A549 (cell line): ENCODE measurements around the gene RBBP9. TPM values are rescaled to one million over a fixed set of nuclear protein-coding genes. Genes with fewer than 3 reads are reported as not detected.
"Not testable (repeated sequence)": the region's sequence is repeated elsewhere in the genome, so short reads cannot be mapped to it uniquely, and the experiment has no call there.

Experiments used
- ATAC-seq, 2 experiments: fragments of 200-7000 bp in 1 of 2; fragments of >200 bp in 1 of 2; cut with Nextera tagmentation in 1 of 2; cut with Tn5 transposase in 1 of 2; 3 replicates each; pipeline versions ENCODE4 v1.8.0 to v1.9.1; 2018 to 2020; ENCODE audit warnings: mild to moderate bottlenecking in 1 of 2, moderate library complexity in 1 of 2
- CTCF ChIA-PET: fragments of 300-600 bp; sonication (Branson Sonifier 250); formaldehyde crosslinking; extraction: SDS; loops from one replicate; lab custom pipeline; 2021; ENCODE audit warnings: antibody characterized with exemption, inconsistent platforms; lab: Yijun Ruan, JAX
- POLR2A ChIA-PET: fragments of 350-600 bp; formaldehyde crosslinking; extraction: SDS; loops from one replicate; lab custom pipeline; 2021; ENCODE audit warnings: antibody characterized with exemption, inconsistent platforms; lab: Yijun Ruan, JAX
- DNase-seq, 2 experiments: peaks; one replicate each; pipeline versions ENCODE4 v3.0.0 to v3.0.0-alpha.2; 2011 to 2016; ENCODE audit warnings: low read depth in 1 of 2, low spot score in 1 of 2
- FAIRE-seq: peaks from 2 replicates; lab custom pipeline; 2011; peaks lifted over from hg19 to GRCh38; lab: Jason Lieb, UNC
- H3K27ac ChIP-seq, 2 experiments: fragments of >200 bp; sonication (Bioruptor Twin); formaldehyde crosslinking; 3 replicates each; pipeline ENCODE4 v1.5.1; 2016 to 2017
- H3K4me1 ChIP-seq: fragments of >200 bp; sonication (Bioruptor Twin); formaldehyde crosslinking; 3 replicates; pipeline ENCODE4 v1.6.1; 2016
- H3K4me2 ChIP-seq: fragments of >200 bp; sonication (Bioruptor Twin); formaldehyde crosslinking; 3 replicates; pipeline ENCODE4 v1.6.1; 2016
- H3K4me3 ChIP-seq: fragments of >200 bp; sonication (Bioruptor Twin); formaldehyde crosslinking; 3 replicates; pipeline ENCODE4 v1.5.1; 2016
- H3K9me3 ChIP-seq: fragments of >200 bp; sonication (Bioruptor Twin); formaldehyde crosslinking; 3 replicates; pipeline ENCODE4 v1.6.1; 2016
- CBX2 ChIP-seq: fragments of 200-600 bp; sonication (generic); IDR thresholded peaks from 2 replicates; pipeline ENCODE4 v1.6.1; 2016; ENCODE audit warnings: low read depth, mild to moderate bottlenecking, borderline replicate concordance
- CBX8 ChIP-seq: fragments of 200-600 bp; sonication (generic); IDR thresholded peaks from 2 replicates; pipeline ENCODE4 v1.6.1; 2016
- CEBPB ChIP-seq, 2 experiments: fragments of >200 bp in 1 of 2; sonication (Bioruptor Twin) in 1 of 2; formaldehyde crosslinking in 1 of 2; IDR thresholded peaks; 2 replicates each; pipeline ENCODE4 v1.6.1; 2012 to 2016
- CHD2 ChIP-seq: fragments of 150-350 bp; IDR thresholded peaks from 2 replicates; pipeline ENCODE4 v1.6.1; 2014; ENCODE audit warnings: low read length; ENCODE audit not compliant: partially characterized antibody
- CTCF ChIP-seq: fragments of >200 bp; sonication (Bioruptor Twin); formaldehyde crosslinking; IDR thresholded peaks from 3 replicates; pipeline ENCODE4 v1.5.1; 2016
- EHF ChIP-seq: fragments of 250-450 bp; sonication (Bioruptor Pico); IDR thresholded peaks from 2 replicates; pipeline ENCODE4 v1.5.0; 2020; ENCODE audit warnings: mild to moderate bottlenecking
- EHMT2 ChIP-seq: fragments of 200-600 bp; sonication (generic); IDR thresholded peaks from 2 replicates; pipeline ENCODE4 v1.6.1; 2016; ENCODE audit warnings: antibody characterized with exemption, low read depth, mild to moderate bottlenecking, moderate library complexity
- FOXS1 ChIP-seq: fragments of 250-450 bp; sonication (Bioruptor Pico); IDR thresholded peaks from 2 replicates; pipeline ENCODE4 v1.5.0; 2020; ENCODE audit warnings: mild to moderate bottlenecking, moderate library complexity
- GATA3 ChIP-seq: IDR thresholded peaks from 2 replicates; pipeline ENCODE4 v1.6.1; 2012; ENCODE audit warnings: borderline replicate concordance
- HES2 ChIP-seq: fragments of >200 bp; sonication (Bioruptor Twin); formaldehyde crosslinking; IDR thresholded peaks from 2 replicates; pipeline ENCODE4 v1.6.1; 2016
- HOXB13 ChIP-seq: fragments of 250-450 bp; sonication (Bioruptor Pico); IDR thresholded peaks from 2 replicates; pipeline ENCODE4 v1.5.0; 2020; ENCODE audit warnings: low read depth, mild to moderate bottlenecking, moderate library complexity
- JUNB ChIP-seq: fragments of >200 bp; sonication (Bioruptor Twin); formaldehyde crosslinking; IDR thresholded peaks from 2 replicates; pipeline ENCODE4 v1.6.1; 2016
- MAFK ChIP-seq: fragments of 450-650 bp; IDR thresholded peaks from 2 replicates; pipeline ENCODE4 v1.6.1; 2014; ENCODE audit not compliant: partially characterized antibody
- MAZ ChIP-seq: fragments of 150-350 bp; IDR thresholded peaks from 2 replicates; pipeline ENCODE4 v1.6.1; 2014; ENCODE audit warnings: antibody characterized with exemption, low read depth, low read length, borderline replicate concordance
- NFE2L2 ChIP-seq: fragments of 150-350 bp; conservative IDR thresholded peaks from 2 replicates; pipeline ENCODE4 v1.6.1; 2014; ENCODE audit warnings: low read length
- POLR2AphosphoS2 ChIP-seq: conservative IDR thresholded peaks from 2 replicates; pipeline ENCODE4 v1.6.1; 2012; ENCODE audit warnings: low read length, improper control_type of control experiment, inconsistent platforms
- TFCP2L1 ChIP-seq: fragments of 250-450 bp; sonication (Bioruptor Pico); IDR thresholded peaks from 2 replicates; pipeline ENCODE4 v1.5.0; 2021; ENCODE audit warnings: mild to moderate bottlenecking
- ZNF302 ChIP-seq: fragments of 250-450 bp; sonication (Bioruptor Pico); IDR thresholded peaks from 2 replicates; pipeline ENCODE4 v1.9.0; 2021; ENCODE audit warnings: inconsistent platforms, mild to moderate bottlenecking, moderate library complexity
- ZSCAN20 ChIP-seq: fragments of 250-450 bp; sonication (Bioruptor Pico); IDR thresholded peaks from 2 replicates; pipeline ENCODE4 v1.8.0; 2022; ENCODE audit warnings: mild to moderate bottlenecking, moderate library complexity
- WGBS: methylation state at CpG from one replicate; pipeline ENCODE4 v1.1.6; 2017; ENCODE audit errors: missing lambda C conversion rate; 5-methylcytosine and 5-hydroxymethylcytosine counted together
- polyA plus RNA-seq, 4 experiments: library from polyadenylated mRNA; depleted of rRNA in 3 of 4; stranded (reverse); fragments of >200 nt; fragmentation: RNase III in 1 of 4; extraction: RNeasy Plus Mini Kit Qiagen cat#74134 plus additional on column Dnase treatment in 1 of 4; gene quantifications; 2 replicates in 3 of 4; 3 replicates in 1 of 4; pipeline ENCODE4 v1.2.3, GENCODE V29; 2011 to 2017
- TF ChIP-seq, protein P1 (sequence below): fragments of 450-650 bp; IDR thresholded peaks from 2 replicates; pipeline ENCODE4 v1.6.1; 2014; ENCODE audit warnings: antibody characterized with exemption
- TF ChIP-seq, protein P2 (sequence below): IDR thresholded peaks from 2 replicates; pipeline ENCODE4 v1.6.1; 2012
- TF ChIP-seq, protein P3 (sequence below): fragments of 200-600 bp; sonication (generic); IDR thresholded peaks from 2 replicates; pipeline ENCODE4 v1.6.1; 2016; ENCODE audit warnings: antibody characterized with exemption, mild to moderate bottlenecking, moderate library complexity
- TF ChIP-seq, protein P4 (sequence below): fragments of 250-450 bp; sonication (Bioruptor Pico); IDR thresholded peaks from 2 replicates; pipeline ENCODE4 v1.5.0; 2020; ENCODE audit warnings: low read depth, mild to moderate bottlenecking, moderate library complexity

The RBBP9 gene
- polyA plus RNA-seq, 2 of the 4 experiments (the other 2 are of a cell fraction) = 20.7 to 41.1 TPM

DNA sequence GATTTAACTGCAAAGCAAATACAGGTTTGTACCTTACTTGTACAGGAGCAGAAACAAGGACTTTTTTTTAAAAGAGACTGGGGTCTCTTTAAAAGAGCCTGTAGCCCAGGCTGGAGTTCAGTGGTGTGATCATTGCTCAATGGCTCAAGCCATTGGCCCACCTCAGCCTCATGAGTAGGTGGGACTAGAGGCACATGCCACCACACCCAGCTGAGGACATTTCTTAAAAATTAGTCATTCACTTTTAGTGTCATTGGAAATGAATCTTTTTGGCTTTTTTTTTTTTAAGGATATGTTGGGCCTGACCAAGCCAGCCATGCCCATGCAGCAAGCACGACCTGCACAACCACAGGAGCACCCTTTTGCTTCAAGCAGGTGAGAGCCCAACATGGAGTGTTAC is 27.6 kb upstream of the RBBP9 start:
- Histone ChIP-seq H3K4me1 (peaks cover 28% of the 10 kb centered on the region; the same call in 2 of the 3 replicates), H3K27ac (peak overlapping the region in 1 of 2 experiments; percentile 58; a peak in 2 of 6 replicates), H3K4me2 (peak overlapping the region; percentile 10; the same call in 2 of the 3 replicates), H3K9me3 (no peaks in the 10 kb centered on the region), H3K4me3 (no peak overlapping the region)
- ATAC-seq (peak; percentile 58 to 80; a peak in 3 of 6 replicates), DNase-seq (peak in 1 of 2 experiments; percentile 54), FAIRE-seq (no peak)
- ChIA-PET POLR2A (interaction anchor here (1.3 kb wide), 1 partner anchor 17 kb away, joined by 8 read pairs; the partner anchor contains the start of gene SEC23B), CTCF (interaction anchor here (1.1 kb wide), 1 partner anchor 22 kb away, joined by 4 read pairs; no protein-coding TSS in a partner anchor)
- 66% methylated on average over 1 of the region's 1 CpG for WGBS
- no peak for TF ChIP-seq EHF (CRISPR knock-in tag)
- TF ChIP-seq CEBPB (IDR thresholded peaks at IDR 0.05) = peak in 1 of 2 experiments; percentile 36; a peak in 1 of 4 replicates

GRCh38 chr20:18523066-18523465 is 26.0 kb upstream of the RBBP9 start:
- Histone ChIP-seq H3K4me2 (no peak overlapping the region), H3K4me1 (peaks cover 28% of the 10 kb centered on the region; the same call in 2 of the 3 replicates), H3K4me3 (no peak overlapping the region), H3K9me3 (no peaks in the 10 kb centered on the region), H3K27ac (0 out of 6 replicates have a peak overlapping the region, but pooled peaks of 1 of the 2 experiments have one; percentile 2)
- 87% methylated on average over 2 of the region's 2 CpGs for WGBS
- CTCF ChIA-PET = interaction anchor here (0.5 kb wide), 1 partner anchor 39 kb away, joined by 3 read pairs; no protein-coding TSS in a partner anchor
- DNase-seq (no peak), ATAC-seq (no peak), FAIRE-seq (no peak)
- TF ChIP-seq, protein P1, sequence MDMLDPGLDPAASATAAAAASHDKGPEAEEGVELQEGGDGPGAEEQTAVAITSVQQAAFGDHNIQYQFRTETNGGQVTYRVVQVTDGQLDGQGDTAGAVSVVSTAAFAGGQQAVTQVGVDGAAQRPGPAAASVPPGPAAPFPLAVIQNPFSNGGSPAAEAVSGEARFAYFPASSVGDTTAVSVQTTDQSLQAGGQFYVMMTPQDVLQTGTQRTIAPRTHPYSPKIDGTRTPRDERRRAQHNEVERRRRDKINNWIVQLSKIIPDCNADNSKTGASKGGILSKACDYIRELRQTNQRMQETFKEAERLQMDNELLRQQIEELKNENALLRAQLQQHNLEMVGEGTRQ = no peak
- TF ChIP-seq ZSCAN20 = no peak
- TF ChIP-seq JUNB = no peak
- TF ChIP-seq CTCF = no peak
- TF ChIP-seq NFE2L2 = no peak
- TF ChIP-seq CBX2 = no peak
- no peak for TF ChIP-seq MAFK
- no peak for TF ChIP-seq EHMT2
- no peak for TF ChIP-seq GATA3
- TF ChIP-seq ZNF302 (CRISPR knock-in tag) = no peak
- no peak for TF ChIP-seq CBX8
- no peak for TF ChIP-seq POLR2AphosphoS2
- no peak for TF ChIP-seq CHD2
- no peak for TF ChIP-seq FOXS1 (CRISPR knock-in tag)
- no peak for TF ChIP-seq HOXB13 (CRISPR knock-in tag)
- POLR2A ChIA-PET = no interaction called here

- peak overlapping the region; percentile 24; the same call in 1 of the 3 replicates for H3K4me2 ChIP-seq
- H3K27ac ChIP-seq = peak overlapping the region in 1 of 2 experiments; percentile 39; a peak in 2 of 6 replicates
- H3K9me3 ChIP-seq, CTCF ChIA-PET, ATAC-seq, POLR2A ChIA-PET, H3K4me3 ChIP-seq, FAIRE-seq, DNase-seq: not testable (repeated sequence)
- H3K4me1 ChIP-seq = peaks cover 28% of the 10 kb centered on the region; the same call in 2 of the 3 replicates
- 43% methylated on average over 9 of the region's 9 CpGs for WGBS
Observed at GRCh38 chr20:18522066-18522465, 25.0 kb upstream of the RBBP9 start.

DNA sequence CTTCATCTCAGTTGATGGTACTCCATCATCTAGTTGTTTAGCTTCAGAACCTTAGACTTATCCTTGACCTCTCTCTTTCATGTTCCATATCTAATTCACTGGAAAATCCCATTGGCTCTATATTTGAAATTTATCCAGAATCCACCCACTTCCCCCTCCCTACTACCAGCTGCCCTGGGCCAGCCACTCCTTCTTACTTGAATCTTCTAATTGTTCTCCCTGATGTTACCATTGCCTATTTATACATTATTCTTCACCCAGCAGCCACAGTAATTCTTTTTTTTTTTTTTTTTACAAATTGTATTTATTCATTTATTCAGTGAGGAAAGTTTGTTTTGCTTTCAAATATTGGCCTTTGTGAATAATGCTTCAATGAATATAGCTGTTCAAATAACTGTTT is 18.9 kb upstream of the RBBP9 start:
- POLR2A ChIA-PET = interaction anchor here (0.7 kb wide), 1 partner anchor 1391 kb away, joined by 5 read pairs; no protein-coding TSS in a partner anchor
- H3K4me1 ChIP-seq = no peaks in the 10 kb centered on the region; the same call in 2 of the 3 replicates
- no peak for DNase-seq
- CTCF ChIA-PET = interaction anchor here (0.7 to 1.2 kb wide), 4 partner anchors 8 to 1789 kb away, joined by 3 to 5 read pairs (median 3); partner anchors contain the start of gene SEC23B
- H3K9me3 ChIP-seq = no peaks in the 10 kb centered on the region
- no peak overlapping the region for H3K4me3 ChIP-seq
- no peak overlapping the region for H3K4me2 ChIP-seq
- no peak for ATAC-seq
- H3K27ac ChIP-seq = no peak overlapping the region
- no peak for FAIRE-seq
- TF ChIP-seq HES2 = no peak
- no peak for TF ChIP-seq EHMT2
- TF ChIP-seq, protein P2, sequence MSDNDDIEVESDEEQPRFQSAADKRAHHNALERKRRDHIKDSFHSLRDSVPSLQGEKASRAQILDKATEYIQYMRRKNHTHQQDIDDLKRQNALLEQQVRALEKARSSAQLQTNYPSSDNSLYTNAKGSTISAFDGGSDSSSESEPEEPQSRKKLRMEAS = no peak
- no peak for TF ChIP-seq MAZ
- TF ChIP-seq, protein P3, sequence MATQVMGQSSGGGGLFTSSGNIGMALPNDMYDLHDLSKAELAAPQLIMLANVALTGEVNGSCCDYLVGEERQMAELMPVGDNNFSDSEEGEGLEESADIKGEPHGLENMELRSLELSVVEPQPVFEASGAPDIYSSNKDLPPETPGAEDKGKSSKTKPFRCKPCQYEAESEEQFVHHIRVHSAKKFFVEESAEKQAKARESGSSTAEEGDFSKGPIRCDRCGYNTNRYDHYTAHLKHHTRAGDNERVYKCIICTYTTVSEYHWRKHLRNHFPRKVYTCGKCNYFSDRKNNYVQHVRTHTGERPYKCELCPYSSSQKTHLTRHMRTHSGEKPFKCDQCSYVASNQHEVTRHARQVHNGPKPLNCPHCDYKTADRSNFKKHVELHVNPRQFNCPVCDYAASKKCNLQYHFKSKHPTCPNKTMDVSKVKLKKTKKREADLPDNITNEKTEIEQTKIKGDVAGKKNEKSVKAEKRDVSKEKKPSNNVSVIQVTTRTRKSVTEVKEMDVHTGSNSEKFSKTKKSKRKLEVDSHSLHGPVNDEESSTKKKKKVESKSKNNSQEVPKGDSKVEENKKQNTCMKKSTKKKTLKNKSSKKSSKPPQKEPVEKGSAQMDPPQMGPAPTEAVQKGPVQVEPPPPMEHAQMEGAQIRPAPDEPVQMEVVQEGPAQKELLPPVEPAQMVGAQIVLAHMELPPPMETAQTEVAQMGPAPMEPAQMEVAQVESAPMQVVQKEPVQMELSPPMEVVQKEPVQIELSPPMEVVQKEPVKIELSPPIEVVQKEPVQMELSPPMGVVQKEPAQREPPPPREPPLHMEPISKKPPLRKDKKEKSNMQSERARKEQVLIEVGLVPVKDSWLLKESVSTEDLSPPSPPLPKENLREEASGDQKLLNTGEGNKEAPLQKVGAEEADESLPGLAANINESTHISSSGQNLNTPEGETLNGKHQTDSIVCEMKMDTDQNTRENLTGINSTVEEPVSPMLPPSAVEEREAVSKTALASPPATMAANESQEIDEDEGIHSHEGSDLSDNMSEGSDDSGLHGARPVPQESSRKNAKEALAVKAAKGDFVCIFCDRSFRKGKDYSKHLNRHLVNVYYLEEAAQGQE = no peak
- TF ChIP-seq TFCP2L1 (CRISPR knock-in tag) = no peak
- TF ChIP-seq NFE2L2 = no peak
- TF ChIP-seq CBX8 = no peak
- TF ChIP-seq, protein P4, sequence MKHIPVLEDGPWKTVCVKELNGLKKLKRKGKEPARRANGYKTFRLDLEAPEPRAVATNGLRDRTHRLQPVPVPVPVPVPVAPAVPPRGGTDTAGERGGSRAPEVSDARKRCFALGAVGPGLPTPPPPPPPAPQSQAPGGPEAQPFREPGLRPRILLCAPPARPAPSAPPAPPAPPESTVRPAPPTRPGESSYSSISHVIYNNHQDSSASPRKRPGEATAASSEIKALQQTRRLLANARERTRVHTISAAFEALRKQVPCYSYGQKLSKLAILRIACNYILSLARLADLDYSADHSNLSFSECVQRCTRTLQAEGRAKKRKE (CRISPR knock-in tag) = no peak
- TF ChIP-seq EHF (CRISPR knock-in tag) = no peak
